ENCODE measurements around the gene SIK3. TPM values are rescaled to one million over a fixed set of nuclear protein-coding genes. Genes with fewer than 3 reads are reported as not detected.
A peak's percentile ranks its signal among the peaks of the same experiment; 100 is the strongest.

Gene SIK3
- total RNA-seq, 1 donor from 2014 or later, result 61.0 TPM

- Mint-ChIP-seq H3K4me3 (ENCODE audit: low read depth) (no peak overlapping the region), H3K36me3 (ENCODE audit: insufficient read depth) (peaks cover 3% of the 10 kb centered on the region), H3K9me3 (ENCODE audit: low read depth) (no peaks in the 10 kb centered on the region), H3K4me1 (ENCODE audit: low read depth) (peaks cover 3% of the 10 kb centered on the region), H3K27ac (peak overlapping the region; percentile 41), H3K27me3 (no peaks in the 10 kb centered on the region)
- no peak for DNase-seq (ENCODE audit: low spot score, unreplicated experiment)
- no peak for TF ChIP-seq CTCF (IDR thresholded peaks at IDR 0.05; ENCODE audit: unreplicated experiment)
Measured at GRCh38 chr11:116917632-116918031, 180.6 kb downstream of the SIK3 start.

GRCh38 chr11:116916886-116917285 lies 181.3 kb downstream of the SIK3 start:
- H3K27me3 Mint-ChIP-seq, result no peaks in the 10 kb centered on the region
- H3K4me3 Mint-ChIP-seq (ENCODE audit: low read depth), result no peak overlapping the region
- H3K27ac Mint-ChIP-seq, result peak overlapping the region; percentile 86
- no peaks in the 10 kb centered on the region for H3K9me3 Mint-ChIP-seq (ENCODE audit: low read depth)
- H3K36me3 Mint-ChIP-seq (ENCODE audit: insufficient read depth), result peaks cover 2% of the 10 kb centered on the region
- no peak for DNase-seq (ENCODE audit: low spot score, unreplicated experiment)
- H3K4me1 Mint-ChIP-seq (ENCODE audit: low read depth), result peaks cover 3% of the 10 kb centered on the region
- no peak for TF ChIP-seq CTCF (IDR thresholded peaks at IDR 0.05; ENCODE audit: unreplicated experiment)

GRCh38 chr11:116916052-116916451 lies 182.2 kb downstream of the SIK3 start:
- Mint-ChIP-seq H3K9me3 (ENCODE audit: low read depth) (no peaks in the 10 kb centered on the region), H3K27me3 (no peaks in the 10 kb centered on the region), H3K4me1 (ENCODE audit: low read depth) (peaks cover 3% of the 10 kb centered on the region), H3K27ac (no peak overlapping the region), H3K36me3 (ENCODE audit: insufficient read depth) (peaks cover 2% of the 10 kb centered on the region), H3K4me3 (ENCODE audit: low read depth) (no peak overlapping the region)
- TF ChIP-seq CTCF (IDR thresholded peaks at IDR 0.05; ENCODE audit: unreplicated experiment), result no peak
- no peak for DNase-seq (ENCODE audit: low spot score, unreplicated experiment)

GRCh38 chr11:116913000-116913399 lies 185.2 kb downstream of the SIK3 start:
- Mint-ChIP-seq H3K27ac (no peak overlapping the region), H3K9me3 (ENCODE audit: low read depth) (no peaks in the 10 kb centered on the region), H3K36me3 (ENCODE audit: insufficient read depth) (peaks cover 4% of the 10 kb centered on the region), H3K4me3 (ENCODE audit: low read depth) (no peak overlapping the region), H3K27me3 (no peaks in the 10 kb centered on the region), H3K4me1 (ENCODE audit: low read depth) (peaks cover 6% of the 10 kb centered on the region)
- TF ChIP-seq CTCF (IDR thresholded peaks at IDR 0.05; ENCODE audit: unreplicated experiment), result no peak
- no peak for DNase-seq (ENCODE audit: low spot score, unreplicated experiment)

GRCh38 chr11:116911976-116912734 lies 186.1 kb downstream of the SIK3 start:
- Mint-ChIP-seq H3K4me3 (ENCODE audit: low read depth) (no peak overlapping the region), H3K9me3 (ENCODE audit: low read depth) (no peaks in the 10 kb centered on the region), H3K36me3 (ENCODE audit: insufficient read depth) (peaks cover 4% of the 10 kb centered on the region), H3K27ac (no peak overlapping the region), H3K27me3 (no peaks in the 10 kb centered on the region), H3K4me1 (ENCODE audit: low read depth) (peaks cover 6% of the 10 kb centered on the region)
- DNase-seq (ENCODE audit: low spot score, unreplicated experiment), result no peak
- no peak for TF ChIP-seq CTCF (IDR thresholded peaks at IDR 0.05; ENCODE audit: unreplicated experiment)
